Hematopoietic multipotent progenitor cell treated with erythropoietin and hydrocortisone succinate and interleukin-3 and kit ligand, for 17 days (in vitro differentiated cells): ENCODE results near the gene TNXB.

Experiments used
- DNase-seq: peaks from one replicate; pipeline ENCODE4 v3.0.0-alpha.2; 2015; ENCODE audit warnings: low spot score

Gene TNXB, protein sequence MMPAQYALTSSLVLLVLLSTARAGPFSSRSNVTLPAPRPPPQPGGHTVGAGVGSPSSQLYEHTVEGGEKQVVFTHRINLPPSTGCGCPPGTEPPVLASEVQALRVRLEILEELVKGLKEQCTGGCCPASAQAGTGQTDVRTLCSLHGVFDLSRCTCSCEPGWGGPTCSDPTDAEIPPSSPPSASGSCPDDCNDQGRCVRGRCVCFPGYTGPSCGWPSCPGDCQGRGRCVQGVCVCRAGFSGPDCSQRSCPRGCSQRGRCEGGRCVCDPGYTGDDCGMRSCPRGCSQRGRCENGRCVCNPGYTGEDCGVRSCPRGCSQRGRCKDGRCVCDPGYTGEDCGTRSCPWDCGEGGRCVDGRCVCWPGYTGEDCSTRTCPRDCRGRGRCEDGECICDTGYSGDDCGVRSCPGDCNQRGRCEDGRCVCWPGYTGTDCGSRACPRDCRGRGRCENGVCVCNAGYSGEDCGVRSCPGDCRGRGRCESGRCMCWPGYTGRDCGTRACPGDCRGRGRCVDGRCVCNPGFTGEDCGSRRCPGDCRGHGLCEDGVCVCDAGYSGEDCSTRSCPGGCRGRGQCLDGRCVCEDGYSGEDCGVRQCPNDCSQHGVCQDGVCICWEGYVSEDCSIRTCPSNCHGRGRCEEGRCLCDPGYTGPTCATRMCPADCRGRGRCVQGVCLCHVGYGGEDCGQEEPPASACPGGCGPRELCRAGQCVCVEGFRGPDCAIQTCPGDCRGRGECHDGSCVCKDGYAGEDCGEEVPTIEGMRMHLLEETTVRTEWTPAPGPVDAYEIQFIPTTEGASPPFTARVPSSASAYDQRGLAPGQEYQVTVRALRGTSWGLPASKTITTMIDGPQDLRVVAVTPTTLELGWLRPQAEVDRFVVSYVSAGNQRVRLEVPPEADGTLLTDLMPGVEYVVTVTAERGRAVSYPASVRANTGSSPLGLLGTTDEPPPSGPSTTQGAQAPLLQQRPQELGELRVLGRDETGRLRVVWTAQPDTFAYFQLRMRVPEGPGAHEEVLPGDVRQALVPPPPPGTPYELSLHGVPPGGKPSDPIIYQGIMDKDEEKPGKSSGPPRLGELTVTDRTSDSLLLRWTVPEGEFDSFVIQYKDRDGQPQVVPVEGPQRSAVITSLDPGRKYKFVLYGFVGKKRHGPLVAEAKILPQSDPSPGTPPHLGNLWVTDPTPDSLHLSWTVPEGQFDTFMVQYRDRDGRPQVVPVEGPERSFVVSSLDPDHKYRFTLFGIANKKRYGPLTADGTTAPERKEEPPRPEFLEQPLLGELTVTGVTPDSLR (N-terminal part only)

DNA sequence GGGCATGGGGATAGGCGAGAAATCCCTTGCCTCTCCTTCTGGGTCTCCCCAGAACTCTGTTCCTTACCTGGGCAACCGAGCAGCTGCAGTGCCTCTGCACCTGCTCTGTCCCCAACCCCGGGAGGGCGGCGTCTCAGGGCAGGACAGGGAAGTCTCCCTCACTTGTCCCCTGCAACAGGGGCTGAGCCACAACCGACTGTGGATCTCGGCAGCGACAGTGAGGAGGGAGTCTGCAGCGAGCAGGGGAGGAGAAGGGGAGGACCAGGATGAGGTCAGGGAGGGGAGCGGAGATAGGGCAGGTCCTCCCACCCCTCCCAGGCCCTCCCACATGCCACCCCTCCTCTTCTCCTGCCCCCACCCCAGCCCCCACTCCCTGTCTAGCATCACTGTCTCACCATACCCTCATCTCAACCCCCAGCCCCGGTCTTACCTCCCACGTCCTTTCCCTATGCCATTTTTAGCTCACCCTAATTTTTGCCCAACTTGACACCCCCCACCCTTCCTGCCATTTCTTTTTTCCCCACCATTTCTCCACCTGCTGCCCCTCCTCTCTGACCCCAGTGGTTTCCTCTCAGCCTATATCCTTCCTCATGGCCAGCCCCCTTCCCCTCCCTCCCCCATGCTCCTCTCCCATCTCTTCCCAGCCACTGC, at the start of gene TNXB:
TNXB (minus strand) TSS at position 225 of the 651 bp plus-strand sequence. CDS start 11,140 bp downstream, outside the sequence.
- DNase-seq, result peak; percentile 59

DNA sequence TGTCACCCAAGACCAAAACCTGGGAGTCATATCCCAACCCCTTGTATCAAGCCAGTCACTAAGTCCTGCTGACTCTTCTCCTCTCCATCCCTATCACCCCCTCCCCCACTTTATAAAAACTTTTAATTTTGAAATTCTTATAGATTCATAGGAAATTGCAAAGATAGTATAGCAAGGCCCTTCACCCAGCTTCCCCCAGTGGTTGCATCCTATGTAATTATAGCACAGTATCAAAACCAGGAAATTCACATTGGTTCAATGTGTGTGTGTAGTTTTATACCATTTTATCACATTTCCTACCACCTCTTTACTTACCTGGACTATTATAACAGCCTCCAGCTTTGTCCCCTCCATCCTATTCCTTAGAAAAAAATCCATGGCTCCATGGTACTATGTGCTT, 48.9 kb upstream of the TNXB start:
- DNase-seq, result no peak

DNA sequence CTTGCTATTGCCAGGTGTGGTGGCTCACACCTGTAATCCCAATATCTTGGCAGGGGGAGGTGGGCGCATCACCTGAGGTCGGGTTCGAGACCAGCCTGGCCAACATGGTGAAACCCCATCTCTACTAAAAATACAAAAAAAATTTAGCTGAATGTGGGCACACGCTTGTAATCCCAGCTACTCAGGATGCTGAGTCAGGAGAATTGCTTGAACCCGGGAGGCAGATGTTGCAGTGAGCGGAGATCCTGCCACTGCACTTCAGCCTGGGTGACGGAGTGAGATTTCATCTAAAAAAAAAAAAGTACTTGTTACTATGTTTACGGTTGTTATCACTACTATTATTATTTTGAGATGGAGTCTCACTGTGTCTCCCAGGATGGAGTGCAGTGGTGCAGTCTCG, 47.8 kb upstream of the TNXB start:
- DNase-seq, result no peak

DNA sequence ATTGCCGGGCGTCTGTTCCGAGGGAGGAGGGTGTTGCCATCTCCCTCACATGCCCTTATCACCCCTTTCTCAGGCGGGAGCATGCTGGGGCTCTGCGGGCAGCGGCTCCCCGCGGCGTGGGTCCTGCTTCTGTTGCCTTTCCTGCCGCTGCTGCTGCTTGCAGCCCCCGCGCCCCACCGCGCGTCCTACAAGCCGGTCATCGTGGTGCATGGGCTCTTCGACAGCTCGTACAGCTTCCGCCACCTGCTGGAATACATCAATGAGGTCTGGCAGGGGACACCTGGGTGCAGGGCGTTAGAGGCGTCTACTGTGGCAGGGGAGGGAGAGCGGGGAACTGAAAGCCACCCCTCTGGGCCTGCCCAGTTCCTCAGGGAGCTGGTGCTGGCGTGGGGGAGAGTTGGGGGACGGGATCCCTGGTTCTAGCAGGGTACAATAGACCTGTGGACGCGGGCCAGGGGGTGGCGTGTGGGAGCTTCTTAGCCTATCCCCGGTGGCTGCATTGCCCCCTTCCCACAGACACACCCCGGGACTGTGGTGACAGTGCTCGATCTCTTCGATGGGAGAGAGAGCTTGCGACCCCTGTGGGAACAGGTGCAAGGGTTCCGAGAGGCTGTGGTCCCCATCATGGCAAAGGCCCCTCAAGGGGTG, 45.5 kb upstream of the TNXB start:
- peak; percentile 77 for DNase-seq

DNA sequence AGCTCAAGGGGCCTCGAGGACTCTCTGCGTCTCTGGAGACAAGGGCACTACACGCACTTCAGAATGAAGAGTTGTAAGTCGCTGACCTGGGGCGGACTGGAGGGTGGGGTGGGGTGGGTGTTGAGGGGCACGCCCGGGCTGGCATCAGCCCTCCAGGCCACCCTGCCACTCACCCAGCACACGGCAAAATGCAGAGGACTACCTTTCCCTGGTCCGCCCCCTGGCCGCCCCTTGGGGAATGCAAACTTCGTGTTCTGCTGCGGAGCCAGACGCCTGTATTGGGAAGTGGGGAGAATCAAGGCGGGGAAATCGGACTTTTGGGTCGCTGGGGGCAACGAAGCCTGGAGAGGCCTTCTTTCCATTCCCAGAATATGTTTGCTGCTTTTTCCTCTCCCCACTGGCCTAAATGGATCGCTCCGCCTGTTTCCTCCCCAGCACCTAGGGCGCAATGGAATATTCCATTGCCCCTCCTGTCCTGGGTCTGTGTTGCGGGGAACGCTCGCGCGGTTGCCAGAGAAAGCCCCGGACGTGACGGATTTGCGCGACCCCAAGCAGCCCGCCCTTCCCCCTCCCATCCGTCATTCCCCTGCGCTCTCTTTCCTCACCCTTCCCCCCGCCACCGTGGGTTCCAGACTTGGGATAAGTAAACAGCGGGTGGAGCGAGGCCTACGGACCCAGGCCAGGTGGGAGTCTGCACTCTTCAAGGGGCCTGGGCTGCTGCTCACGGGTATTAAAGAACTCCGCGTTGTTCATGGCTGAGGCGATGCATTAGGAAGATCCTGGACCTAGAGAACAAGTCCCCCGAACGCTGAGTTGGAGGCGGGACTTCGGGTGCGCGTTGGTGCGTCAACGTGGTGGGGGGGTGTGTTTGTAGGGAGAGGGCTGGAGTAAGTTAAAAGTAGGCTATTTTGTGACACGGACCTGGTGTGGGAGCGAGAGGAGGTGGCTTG, 44.7 kb upstream of the TNXB start, which contains the start of gene PPT2:
PPT2 (plus strand) TSS at position 578 of the 950 bp plus-strand sequence. CDS start 454 bp downstream, outside the sequence.
- DNase-seq, result peak; percentile 79

DNA sequence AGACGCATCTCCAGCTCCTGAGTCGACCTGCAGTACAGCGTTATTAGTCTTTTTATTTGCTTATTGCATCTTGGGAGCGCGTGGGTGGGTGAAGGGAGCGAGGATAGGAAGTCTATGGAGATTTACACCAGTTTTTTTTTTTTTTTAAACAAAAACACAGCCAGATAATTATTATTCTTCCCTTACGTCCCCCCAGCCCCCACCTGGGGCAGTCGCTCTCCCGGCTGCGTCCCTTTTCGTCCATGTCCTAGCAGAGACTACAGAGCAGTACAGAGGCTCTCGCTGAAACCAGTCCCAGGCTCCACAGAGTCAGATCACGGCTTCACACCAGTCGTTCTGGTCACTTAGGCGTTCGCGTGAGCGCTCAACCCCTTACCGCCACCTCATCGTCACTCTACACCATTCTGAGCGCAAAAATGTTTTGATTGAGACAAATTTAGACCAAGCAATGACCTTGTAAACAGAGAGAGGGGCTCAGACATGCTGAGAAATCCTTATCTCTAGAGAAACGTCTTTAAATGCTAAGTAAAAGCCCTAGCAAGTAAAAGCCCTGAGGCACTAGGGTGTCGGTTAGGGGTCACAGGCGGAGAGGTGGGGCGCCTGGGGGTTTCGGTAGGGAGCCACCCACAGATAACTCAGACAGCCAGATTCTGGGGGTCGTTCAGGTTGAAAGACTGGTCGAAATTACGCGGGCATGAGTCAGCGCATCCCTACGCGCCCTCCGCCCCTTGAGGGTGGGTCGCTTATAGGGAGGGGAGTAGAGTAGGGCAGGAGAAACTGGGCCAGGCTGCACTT, 43.8 kb upstream of the TNXB start:
- DNase-seq, result no peak

DNA sequence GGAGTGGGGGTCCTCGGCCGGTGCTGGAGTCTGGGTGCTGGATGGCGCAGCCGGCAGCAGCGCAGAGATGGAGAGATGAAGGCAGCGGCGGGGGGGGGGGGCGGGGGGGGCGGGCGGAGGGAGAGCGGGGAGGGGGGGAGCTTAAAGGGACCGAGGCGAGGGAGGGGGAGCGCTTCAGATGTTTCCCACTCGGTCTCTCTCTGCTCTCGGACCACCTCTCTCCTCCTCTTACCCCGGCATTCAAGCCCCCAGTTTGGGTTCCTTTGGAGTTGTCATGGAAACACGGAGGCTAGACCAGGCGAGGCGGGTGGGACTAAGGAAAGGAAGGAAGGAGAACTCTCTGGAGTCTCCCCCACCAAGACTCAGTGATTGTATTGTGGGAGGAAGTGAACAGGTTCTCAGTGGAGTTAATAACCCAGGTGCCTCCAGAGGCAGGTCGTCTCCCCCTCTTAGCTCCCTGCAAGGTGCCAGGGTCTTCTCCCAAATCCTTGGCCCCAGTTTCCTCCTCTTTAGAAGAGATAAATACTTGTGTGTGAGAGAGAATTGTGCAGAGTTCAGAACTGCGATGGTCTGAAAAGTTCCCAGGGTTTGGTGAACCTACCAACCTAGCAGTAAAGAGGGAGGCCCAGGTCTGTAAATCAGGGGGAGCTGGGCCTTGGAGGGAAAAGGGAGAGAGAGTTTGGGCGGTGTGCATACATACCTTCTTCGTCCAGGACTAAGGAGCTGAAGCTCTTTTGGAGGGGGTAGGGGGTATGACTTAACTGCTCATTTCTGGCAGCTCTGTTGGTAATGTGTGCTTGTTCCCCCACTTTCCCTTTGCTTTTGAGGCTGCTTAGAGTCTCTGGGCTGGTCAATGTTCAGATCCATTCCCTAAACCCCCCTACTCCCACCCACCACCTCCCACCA, 43.0 kb upstream of the TNXB start, which contains the start of gene PRRT1:
PRRT1 (minus strand) TSS at position 77 of the 906 bp plus-strand sequence. CDS start 112 bp downstream, outside the sequence.
- no peak for DNase-seq

DNA sequence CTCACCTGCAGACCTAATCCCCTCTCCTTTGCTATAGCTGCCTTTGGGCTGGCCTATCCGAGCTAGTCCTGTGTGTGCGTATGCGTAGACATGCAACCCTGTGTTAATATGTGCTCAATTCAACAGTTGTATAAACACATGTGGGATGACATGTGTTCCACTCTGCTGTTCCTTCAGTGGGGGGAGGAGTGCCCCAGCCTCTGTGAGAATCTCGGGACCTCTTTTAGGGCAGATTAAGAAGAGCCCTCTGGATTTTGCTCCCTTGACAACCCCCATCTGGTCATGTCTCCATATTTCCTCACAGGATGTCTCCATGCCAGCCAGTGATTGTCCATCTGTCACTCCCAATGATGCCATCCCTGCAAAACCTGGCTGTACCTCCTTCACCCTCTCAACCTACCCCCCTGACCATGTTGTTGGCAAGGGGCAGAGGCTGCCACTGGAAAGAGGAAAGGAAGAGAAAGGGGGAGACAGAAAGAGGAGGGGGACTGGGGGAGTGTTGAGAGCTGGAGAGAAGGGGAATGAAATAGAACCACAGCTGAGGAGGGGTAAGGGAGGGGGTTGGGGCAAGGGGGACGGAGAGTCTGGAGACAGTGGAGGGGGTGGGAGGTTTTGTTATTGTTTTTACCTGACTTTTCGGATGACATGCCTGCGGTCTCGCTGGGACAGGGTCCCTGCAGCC, 42.2 kb upstream of the TNXB start:
- DNase-seq, result no peak

DNA sequence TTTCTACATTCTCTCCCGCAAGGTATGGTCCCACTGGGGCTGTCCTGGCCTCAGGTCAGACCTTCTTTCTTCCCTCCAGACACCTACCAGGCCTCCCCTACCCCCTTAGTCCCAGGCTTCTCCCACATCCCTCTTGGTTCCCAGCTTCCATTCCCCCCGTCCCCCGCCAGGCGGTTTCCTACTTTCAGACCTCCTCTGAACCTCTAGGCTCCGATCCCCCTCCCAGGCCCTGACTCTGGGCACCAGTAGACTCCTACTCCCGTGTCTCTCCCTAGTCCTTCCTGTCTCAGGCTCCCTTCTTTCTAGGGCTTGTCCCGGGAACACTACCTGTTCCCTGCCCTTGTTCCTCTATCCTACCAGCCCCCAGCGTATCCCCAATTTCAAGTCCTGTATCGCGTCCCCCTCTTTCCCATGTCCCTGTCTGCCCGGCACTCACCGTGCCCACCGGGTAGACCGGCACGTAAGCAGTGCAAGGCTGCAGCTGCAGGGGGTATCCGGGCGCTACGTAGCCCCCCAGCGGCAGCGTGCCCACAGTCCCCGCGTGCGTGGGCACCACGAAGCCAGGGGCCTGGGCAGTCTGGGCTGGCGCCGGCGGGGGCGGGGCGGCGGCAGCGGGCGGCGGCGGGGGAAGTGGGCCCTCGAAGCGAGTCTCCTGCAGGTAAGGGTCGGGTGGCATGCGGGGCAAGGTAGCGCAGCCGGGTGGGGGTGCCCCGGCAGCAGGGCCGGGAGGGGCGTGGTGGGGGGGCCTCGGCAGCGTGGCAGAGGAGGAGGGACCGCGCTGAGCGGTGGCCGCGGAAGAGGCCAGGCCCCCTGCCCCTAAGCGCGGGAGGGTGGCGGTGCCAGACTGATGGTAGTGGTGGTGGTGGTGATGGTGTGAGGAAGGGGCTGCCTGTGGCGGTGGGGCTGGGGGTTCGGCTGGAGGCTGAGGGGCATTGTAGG, 41.1 kb upstream of the TNXB start:
- DNase-seq, result no peak

DNA sequence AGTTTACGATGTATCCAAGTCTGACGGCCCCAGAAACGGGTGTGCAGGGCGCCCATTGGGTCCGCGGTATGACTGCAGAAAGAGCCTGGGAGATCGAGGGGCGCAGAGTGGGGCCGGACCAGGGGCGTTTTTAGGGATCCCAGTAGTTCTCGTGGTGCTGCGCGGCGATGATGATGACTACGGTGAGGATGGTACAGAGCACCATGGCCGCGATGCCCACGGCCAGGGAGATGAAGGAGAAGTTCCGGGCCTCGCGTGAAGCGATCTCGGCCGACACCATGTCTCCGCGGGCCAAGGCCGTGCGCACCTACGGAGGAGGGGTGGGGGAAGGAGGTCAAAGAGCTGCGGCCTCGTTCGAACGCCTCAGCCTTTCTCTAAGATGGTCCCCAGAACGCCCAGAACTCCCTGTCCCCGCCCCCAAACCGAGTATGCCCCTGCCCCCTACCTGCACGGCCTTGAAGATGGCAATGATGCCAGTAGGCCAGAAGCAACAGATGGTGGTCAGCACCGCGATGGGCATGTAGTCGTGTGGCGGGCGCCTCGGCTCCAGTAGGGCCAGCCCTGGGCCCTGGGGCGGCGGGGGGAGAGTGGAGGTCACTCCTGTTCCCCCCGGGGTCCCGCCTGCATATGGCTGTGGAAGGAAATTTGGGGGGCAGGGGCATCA, 40.1 kb upstream of the TNXB start:
- DNase-seq, result no peak

DNA sequence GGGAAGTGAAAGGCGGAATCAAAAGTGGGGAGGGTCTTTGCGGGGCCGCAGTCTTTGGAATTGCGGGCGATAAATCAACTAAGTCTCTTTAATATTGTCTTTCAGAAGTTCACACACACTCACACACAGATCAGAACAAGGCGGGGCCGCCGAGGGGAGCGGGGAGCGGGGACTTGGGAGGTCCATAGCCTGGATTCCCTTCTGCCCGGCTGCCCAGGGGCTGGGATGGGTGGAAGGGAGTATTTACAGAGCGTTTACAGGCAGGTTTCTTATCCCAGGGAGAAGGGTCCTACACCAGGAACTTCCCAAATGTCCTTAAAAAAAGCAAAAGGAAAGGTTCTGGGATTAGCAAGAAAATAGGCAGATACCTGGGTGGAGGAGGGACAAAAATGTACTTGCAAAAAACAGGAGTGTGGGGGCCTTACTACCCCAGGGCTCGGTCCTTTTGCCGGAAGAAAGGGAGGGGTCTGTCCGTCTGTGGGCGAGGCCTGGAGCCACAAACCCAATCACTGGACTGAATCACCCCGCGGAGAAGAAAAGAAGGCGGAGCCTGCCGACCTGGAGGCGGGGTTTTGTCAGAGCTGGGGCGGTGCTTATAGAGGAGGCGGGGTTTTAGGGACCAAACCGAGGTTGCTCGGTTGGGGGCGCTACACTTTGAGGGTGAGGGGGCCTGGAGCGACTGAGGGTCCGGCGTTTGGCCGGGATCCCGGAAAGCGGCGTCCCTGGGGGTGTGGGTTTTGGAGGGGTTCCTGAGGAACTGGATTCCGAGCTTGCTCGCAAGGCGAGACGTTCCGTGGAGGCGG, 39.4 kb upstream of the TNXB start:
- DNase-seq, result peak; percentile 85

DNA sequence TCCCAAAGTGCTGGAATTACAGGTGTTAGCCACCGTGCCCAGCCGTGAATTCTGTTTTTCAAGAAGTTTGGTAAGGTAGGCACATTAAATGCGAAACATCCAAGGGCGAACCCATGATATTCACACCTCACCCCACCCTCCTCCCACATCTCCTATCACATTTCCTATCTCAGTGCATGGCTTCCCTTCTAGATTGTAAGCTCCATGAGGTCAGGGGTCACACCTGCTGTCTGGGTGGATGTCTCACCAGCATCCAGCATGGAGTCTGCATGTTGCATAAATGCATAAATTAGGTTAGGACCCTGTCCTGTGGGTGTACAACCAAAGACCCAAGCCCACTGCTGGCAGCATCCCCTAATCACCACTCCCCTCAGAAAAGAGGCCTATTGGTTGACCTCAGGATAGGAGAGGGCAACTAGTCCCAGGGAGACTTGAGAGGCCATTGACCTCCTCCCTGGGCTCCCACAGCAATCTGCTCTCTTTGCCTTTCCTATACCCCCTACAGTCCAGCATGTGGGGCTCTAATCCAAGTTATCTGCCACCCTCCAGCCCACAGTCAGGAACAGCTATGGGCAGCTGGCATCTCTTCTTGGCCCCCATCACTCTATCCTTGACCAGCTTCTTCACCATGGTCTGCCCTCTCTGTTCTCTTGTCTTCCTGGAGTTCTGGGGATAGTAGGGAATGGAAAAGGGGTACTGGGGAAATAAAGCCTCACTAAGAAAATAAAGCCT, 38.4 kb upstream of the TNXB start:
- peak; percentile 54 for DNase-seq

DNA sequence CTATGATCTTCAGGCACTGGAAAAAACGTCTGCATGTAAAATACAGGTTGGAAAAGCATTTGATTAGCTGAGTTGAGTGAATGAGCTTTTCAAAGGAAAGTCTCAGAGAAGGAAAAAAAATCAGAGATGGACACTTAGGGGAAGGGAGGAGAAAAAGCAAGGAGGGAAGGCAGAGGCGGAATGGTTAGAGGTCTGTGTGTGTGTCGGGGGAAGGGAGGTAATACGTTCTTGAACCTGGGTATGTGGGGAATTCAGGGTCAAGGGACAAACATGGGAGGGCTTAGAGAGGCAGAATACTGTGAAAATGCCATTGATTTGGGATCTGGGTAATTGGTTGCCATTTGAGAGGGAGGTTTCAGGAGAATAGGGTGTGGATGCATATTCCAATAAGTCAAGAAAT, 37.5 kb upstream of the TNXB start:
- no peak for DNase-seq

DNA sequence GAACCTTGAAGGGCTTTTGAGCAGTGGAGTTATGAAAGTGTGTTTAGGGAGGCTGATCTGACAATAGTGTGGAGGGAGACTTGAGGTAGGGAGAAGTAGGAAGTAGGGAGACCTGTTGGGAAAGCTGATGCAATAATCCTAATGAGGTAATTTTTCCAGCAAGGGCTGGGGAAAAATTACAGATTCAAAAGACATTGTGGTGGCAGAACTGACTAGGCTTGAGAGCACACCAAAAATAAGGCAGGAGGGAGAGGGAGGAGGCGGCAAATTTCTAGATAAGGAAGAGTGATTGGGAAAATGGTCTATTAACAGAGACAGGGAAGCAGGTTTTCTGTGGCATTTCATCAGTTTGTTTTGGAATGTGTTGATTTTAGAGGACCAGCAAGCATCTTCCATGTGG, 37.1 kb upstream of the TNXB start:
- no peak for DNase-seq
